GM23338 (cell line): Measurements from ENCODE around the gene KCNIP3. TPM values are rescaled to one million over a fixed set of nuclear protein-coding genes. Genes with fewer than 3 reads are reported as not detected.

Experiments used
- ATAC-seq: fragments of 200-7000 bp; cut with Tn5 transposase; 3 replicates; pipeline ENCODE4 v1.9.1; 2020
- DNase-seq: peaks from one replicate; pipeline ENCODE4 v3.0.0-alpha.2; 2015; ENCODE audit warnings: low spot score
- H2AFZ ChIP-seq: fragments of 200-600 bp; sonication (generic); 2 replicates; pipeline ENCODE4 v1.8.0; 2016; ENCODE audit warnings: antibody characterized with exemption, mild to moderate bottlenecking, moderate library complexity
- H3F3A ChIP-seq: fragments of 200-600 bp; sonication (generic); replicated peaks from 2 replicates; pipeline ENCODE4 v1.8.0; 2017; ENCODE audit warnings: antibody characterized with exemption, mixed run types, low read depth
- H3K27ac ChIP-seq: fragments of 200-600 bp; sonication (generic); 2 replicates; pipeline ENCODE4 v1.6.1; 2016; ENCODE audit warnings: low read depth
- H3K27me3 ChIP-seq: fragments of 200-600 bp; sonication (generic); 2 replicates; pipeline ENCODE4 v1.8.0; 2016; ENCODE audit warnings: mild to moderate bottlenecking, mixed run types, moderate library complexity; ENCODE audit not compliant: insufficient read depth
- H3K36me3 ChIP-seq: fragments of 200-600 bp; sonication (generic); 2 replicates; pipeline ENCODE4 v1.8.0; 2016; ENCODE audit warnings: mild to moderate bottlenecking; ENCODE audit not compliant: insufficient read depth
- H3K4me1 ChIP-seq: fragments of 200-600 bp; sonication (generic); 2 replicates; pipeline ENCODE4 v1.8.0; 2016; ENCODE audit warnings: mild to moderate bottlenecking, moderate library complexity; ENCODE audit not compliant: insufficient read depth
- H3K4me2 ChIP-seq: fragments of 200-600 bp; sonication (generic); 2 replicates; pipeline ENCODE4 v1.7.1; 2017; ENCODE audit warnings: mixed run types
- H3K4me3 ChIP-seq: fragments of 200-600 bp; sonication (generic); 2 replicates; pipeline ENCODE4 v1.6.1; 2016; ENCODE audit warnings: mixed run types
- H3K79me2 ChIP-seq: fragments of 200-600 bp; sonication (generic); replicated peaks from 2 replicates; pipeline ENCODE4 v1.8.0; 2017; ENCODE audit warnings: mild to moderate bottlenecking; ENCODE audit not compliant: insufficient read depth
- H3K9me2 ChIP-seq: fragments of 200-600 bp; sonication (generic); 2 replicates; pipeline ENCODE4 v1.8.0; 2017; ENCODE audit not compliant: insufficient read depth
- H4K20me1 ChIP-seq: fragments of 200-600 bp; sonication (generic); replicated peaks from 2 replicates; pipeline ENCODE4 v1.8.0; 2017; ENCODE audit warnings: mild to moderate bottlenecking; ENCODE audit not compliant: insufficient read depth
- H3K27ac Mint-ChIP-seq: 2 replicates; pipeline ENCODE4 v1.8.0; 2020; ENCODE audit warnings: inconsistent platforms, mild to moderate bottlenecking, moderate library complexity, mixed read lengths
- H3K27me3 Mint-ChIP-seq: 3 replicates; pipeline ENCODE4 v1.8.0; 2022; ENCODE audit warnings: low read depth, mild to moderate bottlenecking, moderate library complexity, mixed read lengths, inconsistent platforms; ENCODE audit not compliant: insufficient read depth, poor library complexity
- H3K36me3 Mint-ChIP-seq: 3 replicates; pipeline ENCODE4 v1.8.0; 2021; ENCODE audit warnings: low read depth, mild to moderate bottlenecking, inconsistent platforms, moderate library complexity, mixed read lengths
- H3K4me1 Mint-ChIP-seq: 3 replicates; pipeline ENCODE4 v1.8.0; 2020; ENCODE audit warnings: mild to moderate bottlenecking, inconsistent platforms, mixed read lengths
- H3K4me3 Mint-ChIP-seq: 3 replicates; pipeline ENCODE4 v1.8.0; 2021; ENCODE audit warnings: moderate library complexity, mild to moderate bottlenecking, inconsistent platforms, mixed read lengths
- H3K9me3 Mint-ChIP-seq: 3 replicates; pipeline ENCODE4 v1.8.0; 2020; ENCODE audit warnings: moderate library complexity, mild to moderate bottlenecking, inconsistent platforms, mixed read lengths
- CREB1 ChIP-seq: fragments of 250-450 bp; sonication (Bioruptor Pico); IDR thresholded peaks from 2 replicates; pipeline ENCODE4 v1.5.0; 2020; ENCODE audit warnings: low read depth, mild to moderate bottlenecking, moderate library complexity
- ETS1 ChIP-seq: IDR thresholded peaks from 2 replicates; pipeline ENCODE4 v1.6.1; 2016; ENCODE audit warnings: antibody characterized with exemption
- EZH2 ChIP-seq: fragments of 200-600 bp; sonication (generic); IDR thresholded peaks from one replicate; pipeline ENCODE4 v1.8.0; 2017; ENCODE audit warnings: antibody characterized with exemption, mild to moderate bottlenecking, low read depth; ENCODE audit not compliant: unreplicated experiment
- EZH2phosphoT487 ChIP-seq: fragments of 200-600 bp; sonication (generic); IDR thresholded peaks from one replicate; pipeline ENCODE4 v1.8.1; 2018; ENCODE audit warnings: antibody characterized with exemption; ENCODE audit not compliant: unreplicated experiment
- JUNB ChIP-seq: IDR thresholded peaks from one replicate; pipeline ENCODE4 v1.6.1; 2016; ENCODE audit warnings: antibody characterized with exemption; ENCODE audit not compliant: unreplicated experiment
- NANOG ChIP-seq: IDR thresholded peaks from 2 replicates; pipeline ENCODE4 v1.6.1; 2016; ENCODE audit warnings: antibody characterized with exemption, borderline replicate concordance
- POLR2AphosphoS5 ChIP-seq: IDR thresholded peaks from 2 replicates; pipeline ENCODE4 v1.6.1; 2016; ENCODE audit warnings: antibody characterized with exemption, low read depth
- REST ChIP-seq: IDR thresholded peaks from one replicate; pipeline ENCODE4 v1.6.1; 2018; ENCODE audit warnings: antibody characterized with exemption; ENCODE audit not compliant: unreplicated experiment
- STAT1 ChIP-seq: IDR thresholded peaks from one replicate; pipeline ENCODE4 v1.6.1; 2016; ENCODE audit warnings: antibody characterized with exemption; ENCODE audit not compliant: unreplicated experiment
- ZNF114 ChIP-seq: fragments of 250-450 bp; sonication (Bioruptor Pico); IDR thresholded peaks from 2 replicates; pipeline ENCODE4 v1.5.0; 2020; ENCODE audit warnings: mild to moderate bottlenecking, moderate library complexity
- ZNF331 ChIP-seq: fragments of 250-450 bp; sonication (Bioruptor Pico); IDR thresholded peaks from 2 replicates; pipeline ENCODE4 v1.5.0; 2020; ENCODE audit warnings: low read depth, mild to moderate bottlenecking, moderate library complexity
- polyA plus RNA-seq: library from polyadenylated mRNA; unstranded; fragments of >200 nt; fragmentation: Nextera tagmentation; extraction: Ambion mirVana; gene quantifications from 2 replicates; pipeline ENCODE4 v1.2.1, GENCODE V29; 2016
- total RNA-seq: library from RNA; depleted of rRNA; stranded (reverse); fragments of >200 nt; shearing (Covaris generic); gene quantifications from 2 replicates; pipeline ENCODE4 v1.2.3, GENCODE V29; 2014
- TF ChIP-seq, protein P1 (sequence below), 2 experiments: fragments of 200-600 bp in 1 of 2; sonication (generic) in 1 of 2; conservative IDR thresholded peaks; 2 replicates each; pipeline versions ENCODE4 v1.5.1 to v1.6.1; 2016 to 2017; ENCODE audit warnings: antibody characterized with exemption in 2 of 2, low read depth in 2 of 2, mild to moderate bottlenecking in 2 of 2, moderate library complexity in 1 of 2
- TF ChIP-seq, protein P2 (sequence below): fragments of 250-450 bp; sonication (Bioruptor Pico); IDR thresholded peaks from 2 replicates; pipeline ENCODE4 v1.5.0; 2020; ENCODE audit warnings: mild to moderate bottlenecking, moderate library complexity

Gene KCNIP3
- total and polyA plus RNA-seq, 2 experiments from 2014 or later: 0.32 to 0.83 TPM

GRCh38 chr2:95298486-95299111, 1.5 kb downstream of the KCNIP3 start:
- H3K4me2 ChIP-seq: no peak overlapping the region
- Mint-ChIP-seq H3K36me3 (no peaks in the 10 kb centered on the region), H3K27me3 (peaks cover 12% of the 10 kb centered on the region), H3K4me3 (no peak overlapping the region), H3K27ac (no peak overlapping the region), H3K9me3 (no peaks in the 10 kb centered on the region), H3K4me1 (peaks cover 21% of the 10 kb centered on the region)
- peaks cover 12% of the 10 kb centered on the region; the same call in 1 of the 2 replicates for H3K4me1 ChIP-seq
- TF ChIP-seq ZNF331 (CRISPR knock-in tag): no peak
- TF ChIP-seq EZH2phosphoT487: no peak
- TF ChIP-seq NANOG: no peak
- no peak for TF ChIP-seq ZNF114 (CRISPR knock-in tag)
- no peak for TF ChIP-seq JUNB
- no peak for TF ChIP-seq ETS1
- TF ChIP-seq, protein P1, sequence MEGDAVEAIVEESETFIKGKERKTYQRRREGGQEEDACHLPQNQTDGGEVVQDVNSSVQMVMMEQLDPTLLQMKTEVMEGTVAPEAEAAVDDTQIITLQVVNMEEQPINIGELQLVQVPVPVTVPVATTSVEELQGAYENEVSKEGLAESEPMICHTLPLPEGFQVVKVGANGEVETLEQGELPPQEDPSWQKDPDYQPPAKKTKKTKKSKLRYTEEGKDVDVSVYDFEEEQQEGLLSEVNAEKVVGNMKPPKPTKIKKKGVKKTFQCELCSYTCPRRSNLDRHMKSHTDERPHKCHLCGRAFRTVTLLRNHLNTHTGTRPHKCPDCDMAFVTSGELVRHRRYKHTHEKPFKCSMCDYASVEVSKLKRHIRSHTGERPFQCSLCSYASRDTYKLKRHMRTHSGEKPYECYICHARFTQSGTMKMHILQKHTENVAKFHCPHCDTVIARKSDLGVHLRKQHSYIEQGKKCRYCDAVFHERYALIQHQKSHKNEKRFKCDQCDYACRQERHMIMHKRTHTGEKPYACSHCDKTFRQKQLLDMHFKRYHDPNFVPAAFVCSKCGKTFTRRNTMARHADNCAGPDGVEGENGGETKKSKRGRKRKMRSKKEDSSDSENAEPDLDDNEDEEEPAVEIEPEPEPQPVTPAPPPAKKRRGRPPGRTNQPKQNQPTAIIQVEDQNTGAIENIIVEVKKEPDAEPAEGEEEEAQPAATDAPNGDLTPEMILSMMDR (conservative IDR thresholded peaks at IDR 0.05; ENCODE audit: low read depth in 2 of 2): no peak
- TF ChIP-seq EZH2: no peak
- TF ChIP-seq, protein P2, sequence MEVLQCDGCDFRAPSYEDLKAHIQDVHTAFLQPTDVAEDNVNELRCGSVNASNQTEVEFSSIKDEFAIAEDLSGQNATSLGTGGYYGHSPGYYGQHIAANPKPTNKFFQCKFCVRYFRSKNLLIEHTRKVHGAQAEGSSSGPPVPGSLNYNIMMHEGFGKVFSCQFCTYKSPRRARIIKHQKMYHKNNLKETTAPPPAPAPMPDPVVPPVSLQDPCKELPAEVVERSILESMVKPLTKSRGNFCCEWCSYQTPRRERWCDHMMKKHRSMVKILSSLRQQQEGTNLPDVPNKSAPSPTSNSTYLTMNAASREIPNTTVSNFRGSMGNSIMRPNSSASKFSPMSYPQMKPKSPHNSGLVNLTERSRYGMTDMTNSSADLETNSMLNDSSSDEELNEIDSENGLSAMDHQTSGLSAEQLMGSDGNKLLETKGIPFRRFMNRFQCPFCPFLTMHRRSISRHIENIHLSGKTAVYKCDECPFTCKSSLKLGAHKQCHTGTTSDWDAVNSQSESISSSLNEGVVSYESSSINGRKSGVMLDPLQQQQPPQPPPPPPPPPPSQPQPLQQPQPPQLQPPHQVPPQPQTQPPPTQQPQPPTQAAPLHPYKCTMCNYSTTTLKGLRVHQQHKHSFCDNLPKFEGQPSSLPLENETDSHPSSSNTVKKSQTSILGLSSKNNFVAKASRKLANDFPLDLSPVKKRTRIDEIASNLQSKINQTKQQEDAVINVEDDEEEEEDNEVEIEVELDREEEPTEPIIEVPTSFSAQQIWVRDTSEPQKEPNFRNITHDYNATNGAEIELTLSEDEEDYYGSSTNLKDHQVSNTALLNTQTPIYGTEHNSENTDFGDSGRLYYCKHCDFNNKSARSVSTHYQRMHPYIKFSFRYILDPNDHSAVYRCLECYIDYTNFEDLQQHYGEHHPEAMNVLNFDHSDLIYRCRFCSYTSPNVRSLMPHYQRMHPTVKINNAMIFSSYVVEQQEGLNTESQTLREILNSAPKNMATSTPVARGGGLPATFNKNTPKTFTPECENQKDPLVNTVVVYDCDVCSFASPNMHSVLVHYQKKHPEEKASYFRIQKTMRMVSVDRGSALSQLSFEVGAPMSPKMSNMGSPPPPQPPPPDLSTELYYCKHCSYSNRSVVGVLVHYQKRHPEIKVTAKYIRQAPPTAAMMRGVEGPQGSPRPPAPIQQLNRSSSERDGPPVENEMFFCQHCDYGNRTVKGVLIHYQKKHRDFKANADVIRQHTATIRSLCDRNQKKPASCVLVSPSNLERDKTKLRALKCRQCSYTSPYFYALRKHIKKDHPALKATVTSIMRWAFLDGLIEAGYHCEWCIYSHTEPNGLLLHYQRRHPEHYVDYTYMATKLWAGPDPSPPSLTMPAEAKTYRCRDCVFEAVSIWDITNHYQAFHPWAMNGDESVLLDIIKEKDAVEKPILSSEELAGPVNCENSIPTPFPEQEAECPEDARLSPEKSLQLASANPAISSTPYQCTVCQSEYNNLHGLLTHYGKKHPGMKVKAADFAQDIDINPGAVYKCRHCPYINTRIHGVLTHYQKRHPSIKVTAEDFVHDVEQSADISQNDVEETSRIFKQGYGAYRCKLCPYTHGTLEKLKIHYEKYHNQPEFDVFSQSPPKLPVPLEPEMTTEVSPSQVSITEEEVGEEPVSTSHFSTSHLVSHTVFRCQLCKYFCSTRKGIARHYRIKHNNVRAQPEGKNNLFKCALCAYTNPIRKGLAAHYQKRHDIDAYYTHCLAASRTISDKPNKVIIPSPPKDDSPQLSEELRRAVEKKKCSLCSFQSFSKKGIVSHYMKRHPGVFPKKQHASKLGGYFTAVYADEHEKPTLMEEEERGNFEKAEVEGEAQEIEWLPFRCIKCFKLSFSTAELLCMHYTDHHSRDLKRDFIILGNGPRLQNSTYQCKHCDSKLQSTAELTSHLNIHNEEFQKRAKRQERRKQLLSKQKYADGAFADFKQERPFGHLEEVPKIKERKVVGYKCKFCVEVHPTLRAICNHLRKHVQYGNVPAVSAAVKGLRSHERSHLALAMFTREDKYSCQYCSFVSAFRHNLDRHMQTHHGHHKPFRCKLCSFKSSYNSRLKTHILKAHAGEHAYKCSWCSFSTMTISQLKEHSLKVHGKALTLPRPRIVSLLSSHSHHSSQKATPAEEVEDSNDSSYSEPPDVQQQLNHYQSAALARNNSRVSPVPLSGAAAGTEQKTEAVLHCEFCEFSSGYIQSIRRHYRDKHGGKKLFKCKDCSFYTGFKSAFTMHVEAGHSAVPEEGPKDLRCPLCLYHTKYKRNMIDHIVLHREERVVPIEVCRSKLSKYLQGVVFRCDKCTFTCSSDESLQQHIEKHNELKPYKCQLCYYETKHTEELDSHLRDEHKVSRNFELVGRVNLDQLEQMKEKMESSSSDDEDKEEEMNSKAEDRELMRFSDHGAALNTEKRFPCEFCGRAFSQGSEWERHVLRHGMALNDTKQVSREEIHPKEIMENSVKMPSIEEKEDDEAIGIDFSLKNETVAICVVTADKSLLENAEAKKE (CRISPR knock-in tag): no peak
- no peak for TF ChIP-seq CREB1 (CRISPR knock-in tag)
- TF ChIP-seq REST: no peak
- no peak for TF ChIP-seq STAT1
- TF ChIP-seq POLR2AphosphoS5: no peak
- H3K9me2 ChIP-seq: no peaks in the 10 kb centered on the region
- H3F3A ChIP-seq: no peaks in the 10 kb centered on the region
- H3K36me3 ChIP-seq: no peaks in the 10 kb centered on the region
- H3K27me3 ChIP-seq: no peaks in the 10 kb centered on the region
- H3K4me3 ChIP-seq: no peak overlapping the region
- DNase-seq: no peak
- no peak overlapping the region for H3K27ac ChIP-seq
- H2AFZ ChIP-seq: no peak overlapping the region
- no peaks in the 10 kb centered on the region for H4K20me1 ChIP-seq
- no peaks in the 10 kb centered on the region for H3K79me2 ChIP-seq
- no peak for ATAC-seq
